Fibroblast of skin of left quadriceps (primary cell): Measurements from ENCODE around the gene ZNF513.
A peak's percentile ranks its signal among the peaks of the same experiment; 100 is the strongest.
"Not testable (repeated sequence)": the region's sequence is repeated elsewhere in the genome, so short reads cannot be mapped to it uniquely, and the experiment has no call there.

Source experiments
- DNase-seq, 2 experiments: peaks; one replicate each; pipeline ENCODE4 v3.0.0-alpha.2; 2013; ENCODE audit warnings: low read depth in 2 of 2

ZNF513 gene

GRCh38 chr2:27380626-27381545 is at the start of gene ZNF513:
Gene ZNF513, minus strand, starts transcription at chr2:27380734. Its CDS starts 208 bp downstream, at chr2:27380526.
- DNase-seq, result peak; percentile 88 to 90

- DNase-seq, result peak; percentile 38 to 53
These were observed 48.5 kb upstream of the ZNF513 start for GRCh38 chr2:27428978-27429541.

- peak; percentile 70 to 72 for DNase-seq
These were observed 47.9 kb upstream of the ZNF513 start, which contains the start of gene NRBP1 for GRCh38 chr2:27428213-27428977. Gene NRBP1, plus strand, starts transcription at chr2:27428631. Its CDS starts 4,643 bp downstream, at chr2:27433274.

- no peak for DNase-seq
These were observed 47.3 kb upstream of the ZNF513 start for GRCh38 chr2:27427863-27428212.

GRCh38 chr2:27425039-27425438 is 44.5 kb upstream of the ZNF513 start:
- not testable (repeated sequence) for DNase-seq

- no peak for DNase-seq
These were observed 42.4 kb upstream of the ZNF513 start for GRCh38 chr2:27422958-27423357.

- no peak for DNase-seq
These were observed 41.2 kb upstream of the ZNF513 start for GRCh38 chr2:27421660-27422250.

GRCh38 chr2:27420996-27421395 is 40.5 kb upstream of the ZNF513 start:
- DNase-seq, result no peak

GRCh38 chr2:27416151-27416550 is 35.6 kb upstream of the ZNF513 start:
- DNase-seq, result no peak

GRCh38 chr2:27412419-27413152 is 32.1 kb upstream of the ZNF513 start:
- DNase-seq, result no peak

- peak; percentile 74 to 77 for DNase-seq
These were observed 29.0 kb upstream of the ZNF513 start, which contains the start of gene PPM1G for GRCh38 chr2:27409321-27410073. Gene PPM1G, minus strand, starts transcription at chr2:27409591. Its CDS starts 169 bp downstream, at chr2:27409422.

GRCh38 chr2:27408601-27409320 is 28.2 kb upstream of the ZNF513 start:
- no peak for DNase-seq

- peak in 1 of 2 experiments; percentile 9 for DNase-seq
These were observed 27.4 kb upstream of the ZNF513 start for GRCh38 chr2:27407798-27408491.

GRCh38 chr2:27400348-27401135 is 20.0 kb upstream of the ZNF513 start:
- DNase-seq, result no peak

- DNase-seq, result no peak
These were observed 18.4 kb upstream of the ZNF513 start for GRCh38 chr2:27398962-27399361.

- DNase-seq, result no peak
These were observed 12.7 kb upstream of the ZNF513 start for GRCh38 chr2:27393225-27393624.

GRCh38 chr2:27390822-27391679 is 10.5 kb upstream of the ZNF513 start:
- no peak for DNase-seq
